Esophagus muscularis mucosa (tissue), 3 donors: Measurements from ENCODE around the gene TEX2.

Source experiments
- CTCF ChIP-seq, 3 experiments: fragments of 200-600 bp in 2 of 3; fragments of 450-650 bp in 1 of 3; sonication (generic) in 2 of 3; IDR thresholded peaks; one replicate each; pipeline ENCODE4 v1.5.1; 2017 to 2019; ENCODE audit warnings: antibody characterized with exemption in 3 of 3, mild to moderate bottlenecking in 2 of 3, moderate library complexity in 1 of 3
- POLR2AphosphoS5 ChIP-seq, 2 donors: sonication (generic); formaldehyde crosslinking; IDR thresholded peaks; one replicate each; pipeline ENCODE4 v1.6.1; 2017; ENCODE audit warnings: antibody characterized with exemption in 2 of 2

GRCh38 chr17:64243340-64243739, 19.7 kb downstream of the TEX2 start:
- no peak for TF ChIP-seq CTCF (IDR thresholded peaks at IDR 0.05)
- no peak for TF ChIP-seq POLR2AphosphoS5 (IDR thresholded peaks at IDR 0.05)
